NCI-H1417 treated with DMSO at 0.1 percent for 48 hours (cell line): ENCODE data around the gene SRRT.
"Not testable (repeated sequence)": the region's sequence is repeated elsewhere in the genome, so short reads cannot be mapped to it uniquely, and the experiment has no call there.

Source experiments
- DNase-seq: peaks from one replicate; lab custom pipeline; 2025; lab: John Stamatoyannopoulos, UW

The SRRT gene

GRCh38 chr7:100854146-100854895 is 20.6 kb upstream of the SRRT start:
- no peak for DNase-seq

- not testable (repeated sequence) for DNase-seq
These were observed 20.0 kb upstream of the SRRT start for GRCh38 chr7:100854899-100855298.

- no peak for DNase-seq
These were observed 19.4 kb upstream of the SRRT start for GRCh38 chr7:100855515-100855914.

GRCh38 chr7:100856871-100857282 is 18.0 kb upstream of the SRRT start:
- DNase-seq, result no peak

GRCh38 chr7:100859856-100860255 is 15.0 kb upstream of the SRRT start:
- DNase-seq, result no peak

GRCh38 chr7:100860702-100861615 is 13.9 kb upstream of the SRRT start:
- no peak for DNase-seq

GRCh38 chr7:100861616-100861985 is 13.3 kb upstream of the SRRT start:
- DNase-seq, result no peak

GRCh38 chr7:100863406-100863950 is 11.4 kb upstream of the SRRT start:
- DNase-seq, result no peak

- DNase-seq, result no peak
These were observed 10.5 kb upstream of the SRRT start for GRCh38 chr7:100864263-100864845.

- DNase-seq, result no peak
These were observed 9.5 kb upstream of the SRRT start for GRCh38 chr7:100865372-100865911.

- no peak for DNase-seq
These were observed 8.8 kb upstream of the SRRT start for GRCh38 chr7:100865938-100866728.

- DNase-seq, result no peak
These were observed 8.2 kb upstream of the SRRT start for GRCh38 chr7:100866729-100867039.

- no peak for DNase-seq
These were observed 7.7 kb upstream of the SRRT start, which contains the start of gene TRIP6 for GRCh38 chr7:100867040-100867775. TSS of gene TRIP6 (plus strand) at chr7:100867387. CDS start at chr7:100867498, 111 bp downstream.

- no peak for DNase-seq
These were observed 7.0 kb upstream of the SRRT start for GRCh38 chr7:100867776-100868485.

GRCh38 chr7:100873599-100874299 is 1.2 kb upstream of the SRRT start:
- no peak for DNase-seq

- DNase-seq, result no peak
These were observed 665 bp upstream of the SRRT start for GRCh38 chr7:100874300-100874576.

- no peak for DNase-seq
These were observed 451 bp downstream of the SRRT start for GRCh38 chr7:100875356-100875751.

- DNase-seq, result no peak
These were observed 3.1 kb downstream of the SRRT start for GRCh38 chr7:100878013-100878412.

- no peak for DNase-seq
These were observed 3.8 kb downstream of the SRRT start for GRCh38 chr7:100878685-100879084.
